Ishikawa (cell line): ENCODE results near the gene LRP4.

Experiments used
- CEBPB ChIP-seq: IDR thresholded peaks from 2 replicates; pipeline ENCODE4 v1.6.1; 2012
- CREB1 ChIP-seq: IDR thresholded peaks from 2 replicates; pipeline ENCODE4 v1.6.1; 2012; ENCODE audit warnings: low read depth
- EGR1 ChIP-seq: IDR thresholded peaks from 2 replicates; pipeline ENCODE4 v1.6.1; 2012
- EP300 ChIP-seq: IDR thresholded peaks from 2 replicates; pipeline ENCODE4 v1.6.1; 2012; ENCODE audit warnings: borderline replicate concordance
- FOXM1 ChIP-seq: IDR thresholded peaks from 2 replicates; pipeline ENCODE4 v1.6.1; 2012; ENCODE audit warnings: low read depth, borderline replicate concordance
- NFIC ChIP-seq: IDR thresholded peaks from 2 replicates; pipeline ENCODE4 v1.6.1; 2012
- RAD21 ChIP-seq: IDR thresholded peaks from 2 replicates; pipeline ENCODE4 v1.6.1; 2012; ENCODE audit warnings: low read depth
- TAF1 ChIP-seq: IDR thresholded peaks from 2 replicates; pipeline ENCODE4 v1.6.1; 2012; ENCODE audit warnings: low read depth, mild to moderate bottlenecking
- TCF12 ChIP-seq: IDR thresholded peaks from 2 replicates; pipeline ENCODE4 v1.6.1; 2012; ENCODE audit warnings: low read depth
- TEAD4 ChIP-seq: IDR thresholded peaks from 2 replicates; pipeline ENCODE4 v1.6.1; 2012
- YY1 ChIP-seq: IDR thresholded peaks from 2 replicates; pipeline ENCODE4 v1.6.1; 2012; ENCODE audit warnings: low read depth
- ZBTB7A ChIP-seq: IDR thresholded peaks from 2 replicates; pipeline ENCODE4 v1.6.1; 2012; ENCODE audit warnings: low read depth
- TF ChIP-seq, protein P1 (sequence below): IDR thresholded peaks from 2 replicates; pipeline ENCODE4 v1.6.1; 2012
- TF ChIP-seq, protein P2 (sequence below): IDR thresholded peaks from 2 replicates; pipeline ENCODE4 v1.6.1; 2012; ENCODE audit warnings: low read depth, mild to moderate bottlenecking
- TF ChIP-seq, protein P3 (sequence below): IDR thresholded peaks from 2 replicates; pipeline ENCODE4 v1.6.1; 2012

The LRP4 gene

DNA sequence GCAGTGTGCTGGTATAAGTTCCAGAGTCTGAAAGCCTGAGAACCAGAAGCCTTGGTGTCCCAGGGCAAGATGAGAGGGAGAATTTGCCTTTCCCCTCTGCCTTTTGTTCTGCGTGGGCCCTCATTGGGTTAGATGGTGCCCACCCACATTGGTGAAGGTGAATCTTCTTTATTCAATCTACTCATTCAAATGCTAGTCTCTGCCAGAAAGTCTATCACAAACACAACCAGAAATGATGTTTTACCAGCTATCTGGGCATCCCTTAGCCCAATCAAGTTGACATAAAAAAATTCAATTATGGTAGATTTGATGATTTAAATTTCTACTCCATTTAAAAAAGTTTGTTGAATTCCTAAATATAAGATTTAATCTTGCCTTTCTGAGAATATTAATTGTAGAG, 40.4 kb upstream of the LRP4 start:
- no peak for TF ChIP-seq YY1

DNA sequence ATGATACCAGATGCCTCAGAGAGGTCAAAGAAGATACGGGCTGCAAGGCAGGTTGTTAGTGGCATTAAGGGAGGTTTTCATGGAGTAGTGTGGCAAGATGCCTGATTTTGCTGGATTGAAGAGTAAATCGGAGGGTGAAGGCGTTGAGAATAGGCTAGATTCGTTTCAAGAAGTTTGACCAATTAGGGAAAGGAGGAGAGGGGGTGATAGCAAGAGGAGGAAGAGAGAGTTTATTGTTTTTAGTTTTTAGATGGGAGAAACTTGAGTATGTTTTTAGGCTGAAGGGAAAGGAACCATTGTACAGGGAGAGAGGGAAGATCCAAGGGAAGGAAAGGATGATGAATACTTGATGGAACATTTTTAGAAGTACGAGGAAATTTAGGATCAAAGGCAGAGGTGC, 34.7 kb upstream of the LRP4 start:
- TF ChIP-seq CEBPB (no peak), ZBTB7A (no peak), TAF1 (no peak), TEAD4 (no peak), TCF12 (no peak), EGR1 (no peak), FOXM1 (no peak), EP300 (no peak), NFIC (no peak), RAD21 (no peak), CREB1 (no peak), YY1 (no peak)
- TF ChIP-seq, protein P1, sequence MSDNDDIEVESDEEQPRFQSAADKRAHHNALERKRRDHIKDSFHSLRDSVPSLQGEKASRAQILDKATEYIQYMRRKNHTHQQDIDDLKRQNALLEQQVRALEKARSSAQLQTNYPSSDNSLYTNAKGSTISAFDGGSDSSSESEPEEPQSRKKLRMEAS, result no peak
- TF ChIP-seq, protein P2, sequence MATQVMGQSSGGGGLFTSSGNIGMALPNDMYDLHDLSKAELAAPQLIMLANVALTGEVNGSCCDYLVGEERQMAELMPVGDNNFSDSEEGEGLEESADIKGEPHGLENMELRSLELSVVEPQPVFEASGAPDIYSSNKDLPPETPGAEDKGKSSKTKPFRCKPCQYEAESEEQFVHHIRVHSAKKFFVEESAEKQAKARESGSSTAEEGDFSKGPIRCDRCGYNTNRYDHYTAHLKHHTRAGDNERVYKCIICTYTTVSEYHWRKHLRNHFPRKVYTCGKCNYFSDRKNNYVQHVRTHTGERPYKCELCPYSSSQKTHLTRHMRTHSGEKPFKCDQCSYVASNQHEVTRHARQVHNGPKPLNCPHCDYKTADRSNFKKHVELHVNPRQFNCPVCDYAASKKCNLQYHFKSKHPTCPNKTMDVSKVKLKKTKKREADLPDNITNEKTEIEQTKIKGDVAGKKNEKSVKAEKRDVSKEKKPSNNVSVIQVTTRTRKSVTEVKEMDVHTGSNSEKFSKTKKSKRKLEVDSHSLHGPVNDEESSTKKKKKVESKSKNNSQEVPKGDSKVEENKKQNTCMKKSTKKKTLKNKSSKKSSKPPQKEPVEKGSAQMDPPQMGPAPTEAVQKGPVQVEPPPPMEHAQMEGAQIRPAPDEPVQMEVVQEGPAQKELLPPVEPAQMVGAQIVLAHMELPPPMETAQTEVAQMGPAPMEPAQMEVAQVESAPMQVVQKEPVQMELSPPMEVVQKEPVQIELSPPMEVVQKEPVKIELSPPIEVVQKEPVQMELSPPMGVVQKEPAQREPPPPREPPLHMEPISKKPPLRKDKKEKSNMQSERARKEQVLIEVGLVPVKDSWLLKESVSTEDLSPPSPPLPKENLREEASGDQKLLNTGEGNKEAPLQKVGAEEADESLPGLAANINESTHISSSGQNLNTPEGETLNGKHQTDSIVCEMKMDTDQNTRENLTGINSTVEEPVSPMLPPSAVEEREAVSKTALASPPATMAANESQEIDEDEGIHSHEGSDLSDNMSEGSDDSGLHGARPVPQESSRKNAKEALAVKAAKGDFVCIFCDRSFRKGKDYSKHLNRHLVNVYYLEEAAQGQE, result no peak
- TF ChIP-seq, protein P3, sequence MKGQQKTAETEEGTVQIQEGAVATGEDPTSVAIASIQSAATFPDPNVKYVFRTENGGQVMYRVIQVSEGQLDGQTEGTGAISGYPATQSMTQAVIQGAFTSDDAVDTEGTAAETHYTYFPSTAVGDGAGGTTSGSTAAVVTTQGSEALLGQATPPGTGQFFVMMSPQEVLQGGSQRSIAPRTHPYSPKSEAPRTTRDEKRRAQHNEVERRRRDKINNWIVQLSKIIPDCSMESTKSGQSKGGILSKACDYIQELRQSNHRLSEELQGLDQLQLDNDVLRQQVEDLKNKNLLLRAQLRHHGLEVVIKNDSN, result no peak

DNA sequence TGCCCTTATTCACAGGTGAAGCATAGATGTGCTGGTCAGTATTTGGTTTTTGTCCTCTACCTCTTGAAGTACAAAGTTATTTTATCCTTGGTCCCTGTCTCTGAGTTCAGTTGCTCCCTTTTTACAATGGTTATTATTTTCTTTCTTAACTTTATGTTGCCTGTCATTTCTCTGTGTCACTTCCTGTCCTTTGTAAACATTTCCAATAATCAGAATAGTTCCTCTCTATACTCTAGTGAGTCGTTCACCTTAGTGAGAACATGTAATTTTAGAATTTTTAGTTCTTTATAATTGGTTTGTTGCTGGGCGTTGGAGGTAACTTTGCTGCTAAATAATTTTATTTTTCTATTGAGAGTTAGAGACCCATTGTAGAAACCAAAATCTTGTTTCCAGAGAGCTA, 34.2 kb upstream of the LRP4 start:
- TF ChIP-seq TAF1 (no peak), RAD21 (no peak)

DNA sequence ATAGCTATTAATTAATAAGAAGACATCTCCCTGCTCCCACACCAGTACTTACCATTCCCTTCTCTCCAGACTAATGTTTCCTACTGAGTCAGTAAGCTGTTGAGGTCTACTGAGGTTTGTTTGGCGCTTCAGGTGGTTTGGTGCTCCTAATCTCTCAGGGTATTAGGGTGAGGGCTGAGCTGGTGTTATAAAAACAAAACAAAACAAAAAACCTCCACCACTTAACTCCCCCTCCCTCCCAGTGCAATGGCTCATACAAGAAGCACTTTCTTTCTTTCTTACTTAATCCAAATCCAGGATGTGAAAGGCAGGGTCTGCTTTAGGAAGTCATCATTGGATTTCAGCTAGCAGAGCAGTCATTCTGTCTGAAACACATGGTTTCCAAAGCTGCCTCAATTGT, 33.5 kb upstream of the LRP4 start:
- TF ChIP-seq TAF1 (no peak), ZBTB7A (no peak), NFIC (no peak), YY1 (no peak), FOXM1 (no peak), CREB1 (no peak), TEAD4 (no peak), TCF12 (no peak), RAD21 (no peak), EGR1 (no peak), CEBPB (no peak)
- TF ChIP-seq, protein P2, result no peak
- TF ChIP-seq, protein P3, result no peak
- TF ChIP-seq, protein P1, result no peak

DNA sequence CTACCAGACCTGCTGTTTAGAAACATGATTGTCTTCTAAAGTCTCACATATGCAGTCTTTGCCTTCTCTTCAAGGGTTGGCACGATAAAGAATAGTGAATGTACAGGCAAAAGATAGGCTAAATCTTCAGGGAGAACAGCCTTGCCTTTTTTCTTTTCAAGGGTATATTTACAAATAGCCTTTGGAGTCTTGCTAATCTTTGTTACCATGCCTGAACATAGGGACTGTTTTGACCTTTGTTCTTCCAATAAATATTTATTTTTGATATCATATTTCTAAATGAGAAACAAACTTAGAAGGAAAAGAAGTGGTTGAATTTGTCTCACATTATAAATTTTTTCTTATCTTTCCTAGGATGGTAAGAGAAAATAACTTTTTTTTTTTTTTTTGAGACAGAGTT, 30.9 kb upstream of the LRP4 start:
- no peak for TF ChIP-seq RAD21

DNA sequence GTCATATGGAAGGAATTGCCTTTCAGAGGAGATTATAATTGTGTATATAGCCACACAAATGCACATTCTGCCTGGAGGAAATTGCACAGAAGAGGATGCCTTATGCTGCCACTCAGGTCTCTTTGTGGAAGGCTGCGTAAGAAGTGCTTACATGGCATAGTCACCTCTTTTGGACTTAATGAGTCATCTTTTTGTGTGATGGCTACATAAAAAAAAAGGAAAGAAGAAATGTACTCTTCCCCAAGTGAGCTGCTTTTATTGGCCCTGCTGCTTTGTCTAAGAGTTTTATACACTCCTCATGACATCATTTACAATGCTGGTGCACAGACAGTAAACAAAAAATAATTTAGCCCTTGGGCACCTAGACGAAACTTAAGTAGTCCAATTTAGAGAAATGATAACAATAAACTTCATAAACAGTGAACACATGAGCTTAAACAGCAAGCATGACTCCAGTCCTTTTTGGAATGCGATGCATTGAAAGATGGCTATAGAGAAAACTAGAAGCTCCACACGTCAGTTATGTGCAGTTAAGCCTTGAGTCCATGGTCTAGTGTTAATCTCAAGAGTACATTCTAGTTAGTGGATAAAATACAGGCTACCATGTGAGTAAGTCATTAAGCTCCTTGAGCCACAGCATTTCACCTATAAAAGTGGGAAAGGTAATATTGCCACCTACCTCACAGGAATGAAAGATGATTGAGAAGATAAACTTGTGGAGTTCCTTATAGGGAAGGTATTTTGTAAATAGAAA, 30.2 kb upstream of the LRP4 start:
- TF ChIP-seq TAF1, result no peak
- TF ChIP-seq TCF12, result no peak
- TF ChIP-seq, protein P1, result no peak

DNA sequence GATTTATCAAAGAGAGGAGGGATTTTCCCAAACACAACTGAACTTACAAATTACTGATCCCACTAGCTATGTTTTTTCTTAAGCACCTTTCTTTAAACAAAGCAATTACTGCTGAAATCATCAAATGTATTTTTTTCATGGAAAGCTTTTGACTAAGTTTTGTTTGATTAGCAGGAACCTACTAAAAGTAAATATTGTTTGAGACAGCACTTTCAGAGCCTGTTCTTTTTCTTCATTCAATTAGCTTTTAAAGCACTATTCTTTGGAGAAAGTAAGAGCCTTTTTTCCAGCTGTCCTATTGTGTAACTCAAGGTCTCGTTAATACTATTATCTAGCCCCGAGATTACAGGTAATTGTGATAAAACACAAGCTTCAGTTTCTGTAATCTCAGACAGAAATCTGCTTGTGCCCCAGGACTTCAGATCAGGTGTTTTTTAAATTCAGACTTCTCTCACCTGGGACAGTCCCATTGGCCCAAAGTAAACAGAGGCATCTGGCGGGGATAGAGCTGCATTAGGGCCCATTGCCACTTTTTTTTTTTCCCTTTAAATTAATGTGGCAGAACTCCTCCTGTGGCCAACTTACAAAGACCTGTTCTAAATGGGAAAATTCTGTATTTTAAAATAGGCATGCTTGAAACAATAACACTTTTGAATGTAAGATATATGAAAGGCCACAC, 29.2 kb upstream of the LRP4 start:
- TF ChIP-seq RAD21, result no peak
- no peak for TF ChIP-seq CEBPB
- no peak for TF ChIP-seq FOXM1
